Left renal pelvis (tissue), 4 donors: ENCODE results near the gene TNFAIP8L3. TPM values are rescaled to one million over a fixed set of nuclear protein-coding genes. Genes with fewer than 3 reads are reported as not detected.

Experiments used
- DNase-seq, 4 donors: peaks; one replicate each; pipeline ENCODE4 v3.0.0-alpha.2; 2013; ENCODE audit warnings: low read depth in 4 of 4, low spot score in 3 of 4
- polyA plus RNA-seq, 4 donors: library from polyadenylated mRNA; unstranded; fragments of 120-200 nt; gene quantifications; one replicate each; pipeline ENCODE4 v1.2.1, GENCODE V29; 2013; ENCODE audit not compliant: insufficient read length in 4 of 4

TNFAIP8L3 gene
- polyA plus RNA-seq, 4 donors, result 1.3 to 2.4 (median 1.9) TPM

GRCh38 chr15:51092480-51093040 is 2.1 kb downstream of the TNFAIP8L3 start:
- DNase-seq, result no peak

GRCh38 chr15:51090753-51091152 is 4.0 kb downstream of the TNFAIP8L3 start:
- no peak for DNase-seq

GRCh38 chr15:51089699-51090453 is 4.8 kb downstream of the TNFAIP8L3 start:
- DNase-seq, result no peak

- DNase-seq, result no peak
Observed at GRCh38 chr15:51089041-51089440, 5.7 kb downstream of the TNFAIP8L3 start.

GRCh38 chr15:51088585-51088984 is 6.1 kb downstream of the TNFAIP8L3 start:
- DNase-seq, result no peak

- no peak for DNase-seq
Observed at GRCh38 chr15:51087513-51087912, 7.2 kb downstream of the TNFAIP8L3 start.

- DNase-seq, result no peak
Observed at GRCh38 chr15:51086409-51086808, 8.3 kb downstream of the TNFAIP8L3 start.

- no peak for DNase-seq
Observed at GRCh38 chr15:51085764-51086163, 8.9 kb downstream of the TNFAIP8L3 start.

GRCh38 chr15:51083641-51084166 is 11.0 kb downstream of the TNFAIP8L3 start:
- no peak for DNase-seq

- DNase-seq, result no peak
Observed at GRCh38 chr15:51082246-51082645, 12.5 kb downstream of the TNFAIP8L3 start.

- DNase-seq, result no peak
Observed at GRCh38 chr15:51080286-51080685, 14.4 kb downstream of the TNFAIP8L3 start.

GRCh38 chr15:51079226-51079625 is 15.5 kb downstream of the TNFAIP8L3 start:
- no peak for DNase-seq

- peak in 2 of 4 donors; percentile 52 to 58 for DNase-seq
Observed at GRCh38 chr15:51077221-51078153, 17.2 kb downstream of the TNFAIP8L3 start.

- DNase-seq, result no peak
Observed at GRCh38 chr15:51076524-51077220, 18.0 kb downstream of the TNFAIP8L3 start.

- DNase-seq, result no peak
Observed at GRCh38 chr15:51075826-51076523, 18.7 kb downstream of the TNFAIP8L3 start.

GRCh38 chr15:51075364-51075763 is 19.3 kb downstream of the TNFAIP8L3 start:
- DNase-seq, result no peak

GRCh38 chr15:51074926-51075325 is 19.8 kb downstream of the TNFAIP8L3 start:
- no peak for DNase-seq

- no peak for DNase-seq
Observed at GRCh38 chr15:51071578-51071977, 23.1 kb downstream of the TNFAIP8L3 start.

GRCh38 chr15:51069983-51070382 is 24.7 kb downstream of the TNFAIP8L3 start:
- DNase-seq, result no peak

GRCh38 chr15:51067510-51067909 is 27.2 kb downstream of the TNFAIP8L3 start:
- no peak for DNase-seq
